Fibroblast of lung (primary cell): Measurements from ENCODE around the gene ATG5. TPM values are rescaled to one million over a fixed set of nuclear protein-coding genes. Genes with fewer than 3 reads are reported as not detected.

Source experiments
- DNase-seq, 2 donors: peaks; one replicate each; pipeline versions ENCODE4 v3.0.0 to v3.0.0-alpha.2; 2010; ENCODE audit warnings: low read depth in 2 of 2
- H2AFZ ChIP-seq: 2 replicates; pipeline ENCODE4 v1.5.1; 2012; ENCODE audit warnings: low read length, control low read depth, inconsistent platforms
- H3K27ac ChIP-seq: 2 replicates; pipeline ENCODE4 v1.5.1; 2011; ENCODE audit warnings: low read length, control low read depth; ENCODE audit not compliant: insufficient read depth
- H3K27me3 ChIP-seq: 2 replicates; pipeline ENCODE4 v1.5.1; 2011; ENCODE audit warnings: mild to moderate bottlenecking, low read length; ENCODE audit not compliant: control insufficient read depth, insufficient read depth
- H3K36me3 ChIP-seq: 2 replicates; pipeline ENCODE4 v1.5.1; 2011; ENCODE audit warnings: low read length; ENCODE audit not compliant: control insufficient read depth, insufficient read depth
- H3K4me1 ChIP-seq: 2 replicates; pipeline ENCODE4 v1.5.1; 2011; ENCODE audit warnings: low read length; ENCODE audit not compliant: control insufficient read depth, insufficient read depth; ENCODE audit errors: extremely low read depth
- H3K4me2 ChIP-seq: 2 replicates; pipeline ENCODE4 v1.5.1; 2011; ENCODE audit warnings: low read length, control low read depth; ENCODE audit not compliant: insufficient read depth; ENCODE audit errors: extremely low read depth
- H3K4me3 ChIP-seq, 4 experiments: fragments of 200-600 bp in 1 of 4; sonication (generic) in 1 of 4; replicated peaks in 1 of 4; 2 replicates each; pipeline ENCODE4 v1.5.1; 2011 to 2016; ENCODE audit warnings: low read length in 4 of 4, low read depth in 3 of 4, mild to moderate bottlenecking in 3 of 4, control low read depth in 2 of 4, inconsistent platforms in 1 of 4, mixed read lengths in 1 of 4; ENCODE audit not compliant: insufficient read depth in 1 of 4; ENCODE audit errors: control extremely low read depth in 1 of 4
- H3K79me2 ChIP-seq: 2 replicates; pipeline ENCODE4 v1.5.1; 2012; ENCODE audit warnings: mild to moderate bottlenecking, low read length, inconsistent platforms; ENCODE audit not compliant: control insufficient read depth, insufficient read depth
- H3K9ac ChIP-seq: 2 replicates; pipeline ENCODE4 v1.5.1; 2011; ENCODE audit warnings: mild to moderate bottlenecking, low read length, control low read depth; ENCODE audit not compliant: insufficient read depth
- H3K9me3 ChIP-seq: 2 replicates; pipeline ENCODE4 v1.5.1; 2012; ENCODE audit warnings: low read depth, low read length; ENCODE audit not compliant: control insufficient read depth, insufficient read depth
- H4K20me1 ChIP-seq: 2 replicates; pipeline ENCODE4 v1.5.1; 2011; ENCODE audit warnings: low read length; ENCODE audit not compliant: control insufficient read depth, insufficient read depth; ENCODE audit errors: extremely low read depth
- EZH2 ChIP-seq: IDR thresholded peaks from 2 replicates; pipeline ENCODE4 v1.5.1; 2012; ENCODE audit warnings: low read length, control low read depth, mild to moderate bottlenecking; ENCODE audit errors: missing control alignments
- polyA plus RNA-seq, 2 donors: library from polyadenylated mRNA; depleted of rRNA in 1 of 2; stranded (reverse) in 1 of 2; unstranded in 1 of 2; fragments of >200 nt; gene quantifications; 2 replicates each; pipeline ENCODE4 v1.2.1, GENCODE V29; 2011 to 2012; ENCODE audit warnings: missing spikeins in 1 of 2
- total RNA-seq: library from RNA; depleted of rRNA; stranded (reverse); fragments of >200 nt; gene quantifications from 2 replicates; pipeline ENCODE4 v1.2.1, GENCODE V29; 2014
- TF ChIP-seq, protein P1 (sequence below), 2 donors: IDR thresholded peaks in 1 of 2; conservative IDR thresholded peaks in 1 of 2; 1 replicate in 1 of 2; 2 replicates in 1 of 2; pipeline ENCODE4 v1.5.1; 2011 to 2012; ENCODE audit warnings: low read length in 2 of 2, control low read depth in 1 of 2, inconsistent platforms in 1 of 2, low read depth in 1 of 2, mild to moderate bottlenecking in 1 of 2

Gene ATG5
- total and polyA plus RNA-seq, 2 donors (not counting 1 experiment from before 2014, with no cell fraction given) = 38.6 to 64.7 TPM

GRCh38 chr6:106199998-106200397 lies 125.6 kb downstream of the ATG5 start:
- Histone ChIP-seq H3K36me3 (no peaks in the 10 kb centered on the region), H3K9ac (no peak overlapping the region), H3K4me2 (no peak overlapping the region), H3K4me3 (no peak overlapping the region), H3K27ac (peak overlapping the region; percentile 26), H3K9me3 (no peaks in the 10 kb centered on the region), H4K20me1 (no peaks in the 10 kb centered on the region), H3K27me3 (no peaks in the 10 kb centered on the region), H3K79me2 (no peaks in the 10 kb centered on the region), H3K4me1 (no peaks in the 10 kb centered on the region), H2AFZ (no peak overlapping the region)
- peak; percentile 72 to 96 for DNase-seq
- no peak for TF ChIP-seq EZH2
- TF ChIP-seq, protein P1, sequence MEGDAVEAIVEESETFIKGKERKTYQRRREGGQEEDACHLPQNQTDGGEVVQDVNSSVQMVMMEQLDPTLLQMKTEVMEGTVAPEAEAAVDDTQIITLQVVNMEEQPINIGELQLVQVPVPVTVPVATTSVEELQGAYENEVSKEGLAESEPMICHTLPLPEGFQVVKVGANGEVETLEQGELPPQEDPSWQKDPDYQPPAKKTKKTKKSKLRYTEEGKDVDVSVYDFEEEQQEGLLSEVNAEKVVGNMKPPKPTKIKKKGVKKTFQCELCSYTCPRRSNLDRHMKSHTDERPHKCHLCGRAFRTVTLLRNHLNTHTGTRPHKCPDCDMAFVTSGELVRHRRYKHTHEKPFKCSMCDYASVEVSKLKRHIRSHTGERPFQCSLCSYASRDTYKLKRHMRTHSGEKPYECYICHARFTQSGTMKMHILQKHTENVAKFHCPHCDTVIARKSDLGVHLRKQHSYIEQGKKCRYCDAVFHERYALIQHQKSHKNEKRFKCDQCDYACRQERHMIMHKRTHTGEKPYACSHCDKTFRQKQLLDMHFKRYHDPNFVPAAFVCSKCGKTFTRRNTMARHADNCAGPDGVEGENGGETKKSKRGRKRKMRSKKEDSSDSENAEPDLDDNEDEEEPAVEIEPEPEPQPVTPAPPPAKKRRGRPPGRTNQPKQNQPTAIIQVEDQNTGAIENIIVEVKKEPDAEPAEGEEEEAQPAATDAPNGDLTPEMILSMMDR (conservative IDR thresholded peaks at IDR 0.05 in 1 of 2, IDR thresholded peaks at IDR 0.05 in 1 of 2; ENCODE audit: low read depth in 1 of 2, low read length in 2 of 2) = no peak

GRCh38 chr6:106199331-106199730 lies 126.2 kb downstream of the ATG5 start:
- H3K4me1 ChIP-seq = peaks cover 2% of the 10 kb centered on the region

DNA sequence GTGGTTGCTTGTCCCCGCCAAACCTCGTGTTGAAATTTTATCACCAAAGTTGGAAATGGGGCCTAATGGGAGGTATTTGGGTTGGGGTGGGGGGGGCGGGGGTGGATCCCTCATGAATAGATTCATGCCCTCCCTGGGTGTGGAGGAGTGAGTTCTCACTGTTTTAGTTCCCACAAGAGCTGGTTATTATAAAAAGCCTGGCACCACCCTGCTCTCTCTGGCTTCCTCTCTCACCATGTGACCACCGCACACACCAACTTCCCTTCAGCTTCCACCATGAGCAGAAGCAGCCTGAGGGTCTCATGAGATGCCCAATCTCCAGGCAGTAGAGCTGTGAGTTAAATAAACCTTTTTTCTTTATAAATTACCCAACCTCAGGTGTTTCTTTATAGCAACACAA lies 128.1 kb downstream of the ATG5 start:
- H3K9ac ChIP-seq = no peak overlapping the region
- no peaks in the 10 kb centered on the region for H3K9me3 ChIP-seq
- TF ChIP-seq EZH2 = no peak
- TF ChIP-seq, protein P1 (conservative IDR thresholded peaks at IDR 0.05 in 1 of 2, IDR thresholded peaks at IDR 0.05 in 1 of 2; ENCODE audit: low read depth in 1 of 2, low read length in 2 of 2) = no peak
- H4K20me1 ChIP-seq = no peaks in the 10 kb centered on the region
- H3K36me3 ChIP-seq = no peaks in the 10 kb centered on the region
- no peak overlapping the region for H3K4me2 ChIP-seq
- no peak overlapping the region for H2AFZ ChIP-seq
- no peak overlapping the region for H3K27ac ChIP-seq
- no peaks in the 10 kb centered on the region for H3K27me3 ChIP-seq
- H3K4me1 ChIP-seq = peaks cover 6% of the 10 kb centered on the region
- DNase-seq = no peak
- no peak overlapping the region for H3K4me3 ChIP-seq
- no peaks in the 10 kb centered on the region for H3K79me2 ChIP-seq

More at GRCh38 chr6:106199331-106199730, 126.2 kb downstream of the ATG5 start:
- no peak overlapping the region for H2AFZ ChIP-seq
- H3K4me3 ChIP-seq = no peak overlapping the region
- no peaks in the 10 kb centered on the region for H3K27me3 ChIP-seq
- no peaks in the 10 kb centered on the region for H4K20me1 ChIP-seq
- DNase-seq = no peak
- H3K9ac ChIP-seq = no peak overlapping the region
- no peaks in the 10 kb centered on the region for H3K36me3 ChIP-seq
- no peak overlapping the region for H3K4me2 ChIP-seq
- H3K9me3 ChIP-seq = no peaks in the 10 kb centered on the region
- TF ChIP-seq, protein P1 (conservative IDR thresholded peaks at IDR 0.05 in 1 of 2, IDR thresholded peaks at IDR 0.05 in 1 of 2; ENCODE audit: low read depth in 1 of 2, low read length in 2 of 2) = no peak
- no peak for TF ChIP-seq EZH2
- H3K27ac ChIP-seq = no peak overlapping the region
- no peaks in the 10 kb centered on the region for H3K79me2 ChIP-seq
